GM20431 (cell line): Measurements from ENCODE around the gene PODNL1.
"Not testable (repeated sequence)": the region's sequence is repeated elsewhere in the genome, so short reads cannot be mapped to it uniquely, and the experiment has no call there.

ENCODE experiments used
- in situ Hi-C: fragments of 300-500 bp; cut with MseI, MboI; formaldehyde crosslinking; loops from one replicate; pipeline ENCODE4 v1.15.0; 2020; ENCODE audit warnings: low sequenced_read_pairs; ENCODE audit not compliant: unreplicated experiment

Gene PODNL1

GRCh38 chr19:13932149-13932637, 6.0 kb downstream of the PODNL1 start:
- in situ Hi-C loops = no loop called here

DNA sequence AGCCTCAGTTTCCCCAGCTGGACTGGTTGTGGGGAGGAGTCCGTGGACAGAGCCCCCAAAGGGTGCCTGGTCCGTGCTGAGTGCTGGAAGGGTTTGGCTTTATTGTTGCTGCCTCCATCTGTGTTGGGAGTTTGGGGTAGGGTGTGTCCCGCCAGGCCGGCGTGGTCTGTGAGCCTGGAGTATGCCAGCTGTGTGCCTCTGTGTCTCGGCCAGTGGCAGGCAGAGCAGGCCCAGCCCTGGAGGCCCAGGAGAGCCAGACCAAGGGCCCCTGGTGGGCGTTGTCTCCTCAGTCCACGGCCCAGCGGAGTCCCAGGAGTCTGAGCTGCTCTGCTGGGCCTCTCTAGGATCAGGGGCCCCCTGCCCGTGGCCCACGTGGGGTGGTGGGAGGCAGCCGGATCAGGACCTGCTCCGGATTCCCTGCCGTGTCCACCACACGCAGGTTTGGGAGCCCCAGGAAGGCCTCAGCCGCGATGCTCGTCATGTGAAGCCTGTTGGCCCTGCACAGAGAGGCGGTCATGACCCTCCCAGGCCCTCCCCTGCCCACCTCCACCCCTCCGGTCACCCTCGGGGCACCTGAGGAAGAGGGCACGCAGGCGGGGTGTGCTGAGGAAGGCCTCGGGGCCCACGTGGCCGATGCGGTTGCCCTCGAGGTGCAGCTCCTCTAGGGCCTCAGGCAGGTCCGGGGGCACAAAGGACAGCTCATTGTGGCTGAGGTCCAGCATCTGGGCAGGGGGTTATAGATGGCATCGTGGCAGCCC, 6.6 kb downstream of the PODNL1 start:
- in situ Hi-C loops = no loop called here

- in situ Hi-C loops = no loop called here
These were observed 7.8 kb downstream of the PODNL1 start for GRCh38 chr19:13930402-13930801.

- in situ Hi-C loops = no loop called here
These were observed 8.3 kb downstream of the PODNL1 start for GRCh38 chr19:13929956-13930355.

DNA sequence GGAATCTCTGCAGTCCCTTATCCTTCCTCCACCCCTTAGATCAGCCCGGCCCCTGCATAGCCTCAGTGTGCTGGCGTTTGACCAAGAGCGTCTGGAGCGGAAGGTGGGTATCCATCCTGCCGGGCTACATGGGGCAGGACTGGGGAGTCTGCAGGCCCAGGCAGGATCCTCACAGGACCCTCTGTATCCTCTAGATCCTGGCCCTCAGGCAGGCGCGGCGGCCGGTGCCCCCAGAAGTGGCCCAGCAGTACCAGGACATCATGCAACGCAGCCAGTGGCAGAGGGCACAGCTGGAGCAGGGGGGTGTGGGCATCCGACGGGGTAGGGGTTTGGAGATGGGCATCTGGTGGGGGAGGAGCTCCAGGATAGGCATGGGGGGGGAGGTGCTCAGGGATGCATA, 8.9 kb downstream of the PODNL1 start:
- in situ Hi-C loops = no loop called here

- in situ Hi-C loops = no loop called here
These were observed 11.5 kb downstream of the PODNL1 start for GRCh38 chr19:13926715-13927114.

- in situ Hi-C loops = no loop called here
These were observed 12.2 kb downstream of the PODNL1 start for GRCh38 chr19:13926010-13926409.

GRCh38 chr19:13923194-13923987, 14.8 kb downstream of the PODNL1 start:
- in situ Hi-C loops = no loop called here

- in situ Hi-C loops = not testable (repeated sequence)
These were observed 16.1 kb downstream of the PODNL1 start for GRCh38 chr19:13922118-13922517.

DNA sequence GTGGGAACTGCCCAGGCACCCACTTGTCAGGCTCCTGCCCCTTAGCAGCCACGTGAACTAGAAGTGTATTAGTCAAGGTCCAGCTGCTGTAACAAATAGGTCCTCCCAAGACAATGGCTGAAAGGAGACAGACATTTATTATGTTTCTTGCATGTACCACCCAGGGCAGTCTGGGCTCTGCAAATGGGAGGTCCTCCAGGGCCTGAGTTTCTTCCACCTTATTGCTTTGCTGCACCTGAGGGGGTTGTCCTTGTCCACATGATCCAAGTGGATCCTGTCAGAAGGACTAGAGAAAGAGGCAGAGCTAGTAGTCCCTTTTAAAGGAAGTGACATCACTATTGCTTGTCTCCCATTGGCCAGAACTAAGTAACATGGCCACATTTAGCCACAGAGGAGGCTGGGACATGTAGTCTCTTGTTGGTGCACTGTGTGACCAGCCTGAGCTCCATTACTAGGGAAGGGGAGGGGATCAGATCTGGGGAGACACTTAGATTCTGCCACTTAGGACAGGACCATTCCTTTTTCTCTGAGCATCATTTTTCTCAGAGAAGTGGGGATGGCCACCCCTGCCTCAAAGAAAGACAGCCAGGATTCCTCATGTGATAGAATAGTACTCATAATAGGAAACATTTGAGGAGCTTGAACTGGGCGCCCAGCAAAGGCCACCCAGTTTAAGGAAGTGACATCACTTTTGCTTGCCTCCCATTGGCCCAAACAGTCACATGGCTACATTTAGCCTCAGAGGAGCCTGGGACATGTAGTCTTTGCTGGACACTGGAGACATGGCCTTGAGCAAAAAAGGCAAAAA, 17.1 kb downstream of the PODNL1 start:
- in situ Hi-C loops = no loop called here

- in situ Hi-C loops = no loop called here
These were observed 17.7 kb downstream of the PODNL1 start for GRCh38 chr19:13920524-13920923.

GRCh38 chr19:13918726-13919411, 19.3 kb downstream of the PODNL1 start:
- in situ Hi-C loops = no loop called here

- in situ Hi-C loops = no loop called here
These were observed 20.3 kb downstream of the PODNL1 start for GRCh38 chr19:13917888-13918406.

DNA sequence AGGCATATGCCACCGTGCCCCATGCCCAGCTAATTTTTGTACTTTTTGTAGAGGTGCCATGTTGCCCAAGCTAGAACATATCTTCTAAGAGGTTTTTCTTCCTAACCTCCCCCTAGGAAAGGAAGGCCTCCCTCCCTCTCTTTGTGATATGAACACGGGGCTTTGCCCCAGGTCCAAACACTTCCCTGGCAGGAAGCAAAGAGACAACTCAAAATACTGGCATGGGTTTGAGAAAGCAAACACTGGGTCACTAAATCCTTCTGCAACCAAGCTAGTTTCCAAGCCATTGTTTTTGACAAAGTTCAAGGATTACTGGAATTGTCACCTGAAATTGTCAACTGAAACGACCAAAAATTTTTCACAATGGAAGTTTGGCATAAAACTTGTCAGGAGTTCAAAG, 23.4 kb downstream of the PODNL1 start:
- in situ Hi-C loops = no loop called here

DNA sequence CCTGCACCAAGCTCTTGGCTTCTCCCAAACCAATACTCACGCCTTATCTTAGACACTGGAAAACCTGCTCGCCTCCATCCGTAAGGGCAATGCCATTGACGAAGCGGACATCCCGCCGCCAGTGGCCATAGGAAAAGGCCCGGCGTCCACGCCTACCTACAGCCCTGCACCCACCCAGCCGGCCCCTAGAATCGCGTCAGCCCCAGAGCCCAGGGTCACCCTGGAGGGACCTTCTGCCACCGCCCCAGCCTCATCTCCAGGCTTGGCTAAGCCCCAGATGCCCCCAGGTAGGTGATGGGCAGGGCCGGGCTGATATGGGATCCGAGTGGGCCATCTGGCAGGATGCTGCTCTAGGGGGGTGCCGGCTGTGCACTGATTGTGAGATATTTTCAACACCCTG, 24.9 kb downstream of the PODNL1 start:
- in situ Hi-C loops = no loop called here

DNA sequence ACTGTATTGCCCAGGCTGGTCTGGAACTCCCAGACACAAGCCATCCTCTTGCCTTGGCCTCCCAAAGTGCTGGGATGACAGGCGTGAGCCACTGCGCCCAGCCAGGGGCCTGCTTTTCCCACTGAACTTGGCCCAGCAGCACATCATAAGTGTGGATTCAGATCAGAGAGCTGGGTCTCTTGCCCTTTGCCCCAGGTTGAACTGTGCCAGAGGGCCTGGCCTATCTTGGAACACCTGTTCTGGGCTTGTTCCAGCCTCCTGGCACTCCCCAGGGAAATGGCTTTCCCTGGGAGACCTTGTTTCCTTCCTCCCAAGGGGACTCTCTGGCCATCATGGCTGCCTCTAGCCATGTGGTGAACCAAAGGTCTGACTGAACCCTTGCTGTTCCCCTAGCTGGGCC, 28.8 kb downstream of the PODNL1 start:
- in situ Hi-C loops = no loop called here

DNA sequence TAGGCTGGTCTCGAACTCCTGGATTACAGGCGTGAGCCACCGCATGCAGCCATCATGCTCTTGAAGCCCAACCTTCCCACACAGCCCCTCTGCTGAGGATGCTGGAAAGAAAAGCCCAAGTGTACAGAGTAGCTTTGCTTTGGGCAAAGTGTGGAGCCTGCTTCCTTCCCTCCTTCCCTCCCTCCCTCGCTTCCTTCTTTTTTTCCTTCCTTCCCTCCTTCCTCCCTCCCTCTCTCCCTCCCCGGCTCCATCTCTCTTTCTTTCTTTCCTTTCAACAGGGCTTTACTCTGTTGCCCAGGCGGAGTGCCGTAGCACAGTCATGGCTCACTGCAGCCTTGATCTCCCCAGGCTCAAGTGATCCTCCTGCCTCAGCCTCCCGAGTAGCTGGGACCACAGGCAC, 29.5 kb downstream of the PODNL1 start:
- in situ Hi-C loops = no loop called here

GRCh38 chr19:13906910-13907309, 31.3 kb downstream of the PODNL1 start:
- in situ Hi-C loops = no loop called here

DNA sequence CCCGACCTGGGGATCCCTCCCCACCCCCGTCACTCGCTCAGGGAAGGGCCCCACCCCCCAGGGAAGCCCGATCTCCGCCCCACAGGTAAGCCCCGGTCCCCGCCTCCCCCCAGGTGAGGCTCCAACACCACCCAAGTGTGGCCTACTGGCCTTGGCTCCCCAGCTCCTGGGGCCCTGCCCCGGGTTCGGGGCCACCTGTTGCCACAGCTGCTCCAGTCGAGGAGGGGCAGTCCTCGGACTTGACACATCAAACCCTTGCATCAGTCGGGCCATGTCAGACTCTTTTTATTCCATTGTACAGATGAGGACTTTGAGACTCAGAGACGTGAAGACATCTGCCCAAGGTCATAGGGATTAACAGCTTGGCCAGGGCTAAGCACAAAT, 31.7 kb downstream of the PODNL1 start:
- in situ Hi-C loops = no loop called here
